Dedifferentiated amniotic fluid mesenchymal stem cell (primary cell): ENCODE measurements around the gene PARD6G.
"Not testable (repeated sequence)": the region's sequence is repeated elsewhere in the genome, so short reads cannot be mapped to it uniquely, and the experiment has no call there.

Experiments
- DNase-seq: peaks from one replicate; pipeline ENCODE4 v3.0.0-alpha.2; 2016; ENCODE audit errors: extremely low spot score

The PARD6G gene

DNA sequence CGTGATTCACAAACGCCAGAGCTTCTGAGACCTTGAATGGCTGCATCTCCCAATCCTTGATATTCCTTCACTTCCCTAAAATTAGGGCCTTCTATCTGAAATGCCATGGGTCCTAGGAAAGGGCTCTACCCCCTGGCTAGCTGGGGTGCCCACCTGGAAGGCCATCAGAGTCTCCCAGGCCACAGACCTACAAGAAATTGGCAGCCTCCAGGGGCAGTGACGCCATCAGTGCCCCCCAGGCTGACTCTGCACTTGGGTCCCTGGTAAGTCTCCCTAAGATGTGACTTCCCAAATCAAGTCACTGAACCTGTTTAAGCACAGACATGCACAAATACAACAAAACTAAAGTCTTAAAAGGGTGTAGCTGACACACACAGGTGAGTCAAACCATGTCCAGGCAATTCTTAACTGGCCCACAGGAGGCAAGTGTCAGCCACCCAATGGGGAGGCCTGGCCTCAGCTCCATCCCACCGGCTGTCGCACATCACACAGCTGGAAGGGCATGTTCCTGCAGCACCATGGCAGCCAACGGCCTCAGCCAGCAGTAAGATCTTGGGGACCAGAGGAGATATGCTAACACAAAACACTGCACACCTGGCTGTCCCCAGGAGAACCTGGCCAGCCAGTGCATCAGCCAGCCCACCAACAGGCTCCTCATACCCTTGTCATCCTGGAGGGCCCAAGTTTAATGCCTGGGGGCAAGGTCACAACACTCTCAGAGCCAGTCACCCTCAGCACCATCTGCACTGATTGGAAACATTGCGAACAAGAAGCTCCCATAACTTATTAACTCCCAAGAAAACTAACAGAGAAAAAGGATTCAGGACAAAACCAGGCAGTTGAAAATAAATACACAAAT lies 5.2 kb downstream of the PARD6G start:
- no peak for DNase-seq

DNA sequence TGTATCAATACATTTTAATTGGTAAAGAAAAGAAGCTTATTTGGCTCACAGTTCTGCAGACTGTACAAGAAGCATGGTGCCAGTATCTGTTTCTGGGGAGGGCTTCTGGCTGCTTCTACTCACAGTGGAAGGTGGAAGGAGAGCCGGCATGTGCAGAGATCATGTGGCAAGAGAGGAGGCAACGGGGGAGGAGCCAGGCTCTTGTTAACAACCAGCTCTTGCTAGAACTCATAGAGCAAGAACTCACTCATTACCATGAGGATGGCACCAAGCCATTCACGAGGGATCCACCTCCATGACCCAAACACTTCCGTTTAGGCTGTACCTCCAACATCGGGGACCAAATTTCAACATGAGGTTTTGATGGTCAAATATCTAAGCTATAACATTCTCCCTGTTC lies 7.5 kb downstream of the PARD6G start:
- DNase-seq, result no peak

DNA sequence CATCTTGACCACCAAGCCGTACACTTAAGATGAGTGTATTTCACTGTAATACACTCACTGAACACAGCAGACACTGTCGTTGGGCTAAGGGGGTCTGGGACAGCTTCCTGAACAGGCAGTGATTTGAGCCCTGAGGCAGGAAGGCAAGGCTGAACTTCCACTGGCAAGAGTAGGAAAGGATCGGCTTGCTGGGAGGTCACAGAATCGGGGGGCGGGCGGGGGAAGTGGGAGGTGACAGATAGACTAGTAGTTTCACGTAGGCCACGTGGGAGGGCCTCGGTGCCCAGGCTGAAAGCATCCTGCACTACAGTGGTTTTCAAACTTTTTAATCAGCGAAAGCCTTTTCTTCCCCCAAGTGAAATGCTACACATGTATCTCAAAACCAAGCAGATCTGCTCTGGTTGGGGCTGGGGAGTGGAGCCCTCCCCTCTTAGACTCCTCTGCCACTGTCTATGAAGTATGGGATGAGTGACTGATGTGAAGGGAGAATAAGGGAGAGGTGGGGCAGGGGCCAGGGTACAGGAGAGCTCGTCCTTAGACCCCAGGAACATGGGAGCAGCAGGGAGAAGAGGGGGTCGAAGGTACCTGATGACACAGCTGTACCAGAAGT lies 8.6 kb downstream of the PARD6G start:
- no peak for DNase-seq

GRCh38 chr18:80237519-80237918 lies 9.8 kb downstream of the PARD6G start:
- DNase-seq, result not testable (repeated sequence)

DNA sequence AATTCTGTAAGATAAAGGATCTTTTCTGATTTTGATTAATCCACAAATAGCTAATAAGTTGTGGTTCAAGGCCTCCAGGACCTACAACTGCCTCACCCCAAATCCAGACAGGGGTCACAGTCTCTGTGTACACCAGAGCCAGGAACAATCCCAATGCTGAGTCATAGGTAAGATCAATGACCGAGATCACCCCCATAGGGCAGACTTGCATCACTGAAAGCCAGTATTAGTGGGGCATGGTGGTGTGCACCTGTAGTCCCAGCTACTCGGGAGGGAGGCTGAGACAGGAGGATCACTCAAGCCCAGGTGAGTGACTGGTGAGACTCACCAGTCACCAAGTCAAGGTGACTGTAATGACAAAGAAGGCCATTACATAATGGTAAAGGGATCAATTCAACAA lies 12.9 kb downstream of the PARD6G start:
- no peak for DNase-seq

DNA sequence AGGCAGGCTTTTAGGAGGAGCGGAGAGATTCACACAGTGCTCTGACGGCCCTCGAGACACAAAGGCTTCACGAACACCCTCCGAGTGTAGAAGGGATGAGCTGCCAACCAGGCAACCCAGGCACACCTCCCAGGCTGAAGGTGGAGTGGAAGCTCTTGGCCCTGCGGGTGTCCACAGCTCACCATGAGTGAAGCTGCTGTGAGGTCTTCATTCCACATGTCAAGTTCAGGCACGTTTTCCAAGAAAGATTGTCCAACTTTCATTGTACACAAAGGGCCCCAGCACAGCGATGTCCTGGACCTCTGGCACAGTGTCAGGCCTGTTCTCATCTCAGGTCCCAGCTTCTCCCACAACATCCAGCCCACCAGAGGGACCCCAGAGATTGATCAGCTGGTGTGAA lies 13.4 kb downstream of the PARD6G start:
- DNase-seq, result no peak

GRCh38 chr18:80233201-80233835 lies 14.0 kb downstream of the PARD6G start:
- DNase-seq, result no peak

- no peak for DNase-seq
Measured at GRCh38 chr18:80232710-80233109, 14.6 kb downstream of the PARD6G start.

GRCh38 chr18:80232030-80232429 lies 15.3 kb downstream of the PARD6G start:
- no peak for DNase-seq

- no peak for DNase-seq
Measured at GRCh38 chr18:80231616-80232015, 15.7 kb downstream of the PARD6G start.

- no peak for DNase-seq
Measured at GRCh38 chr18:80231151-80231550, 16.2 kb downstream of the PARD6G start.

DNA sequence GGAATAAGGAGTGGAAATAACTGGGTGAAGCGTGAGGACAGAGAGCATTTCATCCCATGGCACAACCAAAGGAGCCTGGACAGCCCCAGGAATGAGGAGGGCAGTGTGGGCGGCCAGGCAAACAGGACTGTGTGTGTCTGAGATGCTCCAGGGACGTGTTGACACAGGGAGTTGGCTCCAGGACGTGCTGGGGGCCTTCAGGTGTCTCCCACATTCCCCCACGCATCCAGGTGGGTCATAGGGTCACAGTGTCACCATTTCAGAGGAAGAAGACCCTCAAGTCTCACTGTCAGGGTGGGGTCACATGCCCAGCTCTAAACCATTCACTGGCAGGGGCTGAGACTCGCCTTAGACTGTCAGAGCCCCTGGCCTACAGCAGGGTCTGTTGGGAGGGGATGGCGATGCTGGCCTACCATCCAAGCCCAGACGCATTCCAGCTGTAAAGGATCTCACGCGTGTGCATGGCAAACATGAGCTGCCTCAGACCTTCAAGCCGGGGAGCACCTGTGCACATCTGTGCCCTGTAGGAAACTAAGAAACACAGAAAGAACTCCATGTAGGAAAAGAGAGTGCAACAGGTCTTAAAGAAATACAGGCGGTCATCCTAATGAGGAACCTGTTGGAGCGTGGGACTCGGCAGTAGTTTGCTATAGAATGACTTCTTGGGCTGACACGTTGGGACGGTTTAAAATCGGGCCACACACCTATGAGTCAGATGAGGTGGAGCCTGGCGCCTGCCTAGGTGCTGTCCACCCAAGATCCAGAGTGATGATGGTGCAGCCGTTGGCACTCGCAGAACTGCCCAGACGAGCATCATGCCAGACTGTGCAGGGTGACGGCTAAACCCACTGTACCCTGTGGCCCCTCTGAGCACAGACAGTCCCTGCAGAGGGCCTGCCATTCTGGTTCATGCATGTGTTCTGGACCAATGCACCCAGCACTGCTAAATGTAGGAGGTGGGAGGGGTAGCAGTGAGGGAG lies 17.3 kb downstream of the PARD6G start:
- DNase-seq, result no peak

GRCh38 chr18:80229363-80229762 lies 18.0 kb downstream of the PARD6G start:
- no peak for DNase-seq

- DNase-seq, result no peak
Measured at GRCh38 chr18:80228051-80228848, 19.1 kb downstream of the PARD6G start.

DNA sequence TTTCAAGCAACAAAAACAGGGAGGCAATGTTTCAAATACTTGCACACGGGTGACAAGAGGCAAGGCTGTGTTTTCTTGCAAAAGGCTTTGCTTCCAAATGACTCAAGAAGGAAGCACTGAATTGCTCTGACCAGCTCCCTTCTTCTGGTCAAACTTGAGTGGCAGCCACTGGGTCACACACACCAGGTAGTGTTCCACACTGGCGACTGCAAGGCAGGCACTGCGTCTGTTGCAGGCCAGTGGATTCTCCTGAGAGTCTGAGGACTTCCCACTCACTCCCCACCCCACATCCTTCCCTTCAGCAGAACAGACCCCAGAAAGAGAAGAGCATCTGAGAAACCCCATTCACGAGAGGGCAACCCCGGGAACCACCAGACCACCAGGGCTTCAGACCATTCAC lies 19.8 kb downstream of the PARD6G start:
- no peak for DNase-seq

GRCh38 chr18:80225685-80226084 lies 21.6 kb downstream of the PARD6G start:
- no peak for DNase-seq

GRCh38 chr18:80223581-80224148 lies 23.6 kb downstream of the PARD6G start:
- no peak for DNase-seq

DNA sequence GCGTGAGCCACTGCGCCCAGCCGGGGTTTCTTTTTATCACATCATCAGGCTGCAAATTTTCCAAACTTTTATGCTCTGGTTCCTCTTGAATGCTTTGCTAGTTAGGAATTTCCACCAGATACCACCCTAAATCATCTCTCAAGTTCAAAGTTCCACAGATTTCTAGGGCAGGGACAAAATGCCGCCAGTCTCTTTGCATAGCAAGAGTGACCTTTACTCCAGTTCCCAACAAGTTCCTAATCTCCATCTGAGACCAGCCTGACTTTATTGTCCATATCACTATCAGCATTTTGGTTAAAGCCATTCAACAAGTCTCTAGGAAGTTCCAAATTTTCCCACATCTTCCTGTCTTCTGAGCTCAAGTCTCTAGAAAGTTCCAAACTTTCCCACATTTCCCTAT lies 27.8 kb downstream of the PARD6G start:
- DNase-seq, result not testable (repeated sequence)

DNA sequence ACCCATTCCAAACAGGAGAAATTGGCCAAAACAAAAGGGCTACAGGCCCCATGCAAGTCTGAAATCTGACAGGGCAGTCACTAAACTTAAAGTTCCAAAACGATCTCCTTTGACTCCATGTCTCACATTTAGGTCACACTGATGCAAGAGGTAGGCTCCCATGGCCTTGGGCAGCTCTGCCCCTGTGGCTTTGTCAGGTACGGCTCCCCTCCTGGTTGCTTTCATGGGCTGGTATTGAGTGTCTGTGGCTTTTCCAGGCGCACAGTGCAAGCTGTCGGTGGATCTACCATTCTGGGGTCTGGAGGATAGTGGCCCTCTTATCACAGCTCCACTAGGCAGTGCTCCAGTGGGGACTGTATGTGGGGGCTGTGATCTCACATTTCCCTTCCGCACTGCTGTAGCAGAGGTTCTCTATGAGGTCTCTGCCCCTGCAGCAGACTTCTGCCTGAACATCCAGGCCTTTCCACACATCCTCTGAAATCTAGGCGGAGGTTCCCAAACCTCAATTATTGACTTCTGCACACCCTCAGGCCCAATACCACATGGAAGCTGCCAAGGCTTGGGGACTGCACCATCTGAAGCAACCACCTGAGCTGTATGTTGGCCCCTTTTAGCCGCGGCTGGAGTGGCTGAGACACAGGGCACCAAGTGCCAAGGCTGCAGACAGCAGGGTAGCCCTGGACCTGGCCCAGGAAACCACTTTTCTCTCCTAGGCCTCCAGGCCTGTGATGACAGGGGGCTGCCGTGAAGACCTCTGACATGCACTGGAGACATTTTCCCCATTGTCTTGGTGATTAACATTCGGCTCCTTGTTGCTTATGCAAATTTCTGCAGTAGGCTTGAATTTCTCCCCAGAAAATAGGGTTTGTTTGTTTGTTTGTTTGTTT lies 28.7 kb downstream of the PARD6G start:
- no peak for DNase-seq

- no peak for DNase-seq
Measured at GRCh38 chr18:80213182-80213581, 34.1 kb downstream of the PARD6G start.
